GM12878 (cell line): ENCODE results near the gene QRFP. TPM values are rescaled to one million over a fixed set of nuclear protein-coding genes. Genes with fewer than 3 reads are reported as not detected.

ENCODE experiments used
- ATF7 ChIP-seq: fragments of 450-650 bp; IDR thresholded peaks from 2 replicates; pipeline ENCODE4 v1.6.1; 2016; ENCODE audit warnings: low read depth, mild to moderate bottlenecking
- CHD2 ChIP-seq: IDR thresholded peaks from 2 replicates; pipeline ENCODE4 v1.6.1; 2011; ENCODE audit warnings: low read depth, low read length, improper control_type of control experiment, borderline replicate concordance
- CTCF ChIP-seq, 3 experiments: IDR thresholded peaks in 2 of 3; conservative IDR thresholded peaks in 1 of 3; 2 replicates each; pipeline ENCODE4 v1.5.1; 2011; ENCODE audit warnings: low read depth in 3 of 3, low read length in 3 of 3, mild to moderate bottlenecking in 3 of 3, control low read depth in 2 of 3, moderate library complexity in 2 of 3, inconsistent platforms in 1 of 3, mixed read lengths in 1 of 3; ENCODE audit not compliant: control insufficient read depth in 2 of 3, insufficient read depth in 1 of 3; ENCODE audit errors: extremely low read depth in 1 of 3
- HCFC1 ChIP-seq: fragments of 150-350 bp; IDR thresholded peaks from 2 replicates; pipeline ENCODE4 v1.6.1; 2014; ENCODE audit warnings: low read length
- HDAC2 ChIP-seq: fragments of 200-600 bp; sonication (generic); IDR thresholded peaks from 2 replicates; pipeline ENCODE4 v1.6.1; 2017
- KDM1A ChIP-seq: fragments of 200-600 bp; sonication (generic); IDR thresholded peaks from 2 replicates; pipeline ENCODE4 v1.6.1; 2016; ENCODE audit warnings: borderline replicate concordance
- NBN ChIP-seq: fragments of 450-650 bp; IDR thresholded peaks from 2 replicates; pipeline ENCODE4 v1.6.1; 2016
- NKRF ChIP-seq: fragments of 450-650 bp; conservative IDR thresholded peaks from 2 replicates; pipeline ENCODE4 v1.6.1; 2017; ENCODE audit warnings: mild to moderate bottlenecking, moderate library complexity
- RB1 ChIP-seq: fragments of 450-650 bp; formaldehyde crosslinking; IDR thresholded peaks from 2 replicates; pipeline ENCODE4 v1.6.1; 2017; ENCODE audit warnings: mild to moderate bottlenecking, borderline replicate concordance
- ZNF687 ChIP-seq: fragments of 450-650 bp; IDR thresholded peaks from 2 replicates; pipeline ENCODE4 v1.6.1; 2017; ENCODE audit warnings: mild to moderate bottlenecking, moderate library complexity
- polyA plus RNA-seq, 11 experiments: library from polyadenylated mRNA; depleted of rRNA in 4 of 11; unstranded in 6 of 11; stranded (reverse) in 5 of 11; fragments of >200 nt; fragmentation: Nextera tagmentation in 4 of 11; fragmentation: Illumina TruSeq in 1 of 11; extraction: Ambion mirVana in 4 of 11; extraction: Trizol in 1 of 11; gene quantifications; 1 replicate in 1 of 11; 2 replicates in 10 of 11; pipeline versions ENCODE4 v1.2.1 to v1.2.3, GENCODE V29; 2011 to 2016; ENCODE audit warnings: inconsistent platforms in 2 of 11, missing spikeins in 2 of 11, low read depth in 1 of 11
- total RNA-seq, 4 experiments: library from RNA; depleted of rRNA in 3 of 4; stranded (reverse); fragments of >200 nt in 3 of 4; fragmentation: Illumina TruSeq in 1 of 4; extraction: Trizol in 1 of 4; gene quantifications; 2 replicates each; pipeline versions ENCODE4 v1.2.1 to v1.2.3, GENCODE V29; 2013 to 2021

The QRFP gene
- total and polyA plus RNA-seq, 10 of the 15 experiments (the other 5 are each of a cell fraction or from before 2014, with no cell fraction given) = not detected

GRCh38 chr9:130895481-130896232, 955 bp downstream of the QRFP start (continued):
- TF ChIP-seq ZNF687 = no peak
- no peak for TF ChIP-seq NKRF
- TF ChIP-seq HCFC1 = no peak
- TF ChIP-seq NBN = no peak
- TF ChIP-seq CHD2 = no peak
- no peak for TF ChIP-seq ATF7
- no peak for TF ChIP-seq RB1
- TF ChIP-seq KDM1A = no peak
- no peak for TF ChIP-seq CTCF (IDR thresholded peaks at IDR 0.05 in 2 of 3, conservative IDR thresholded peaks at IDR 0.05 in 1 of 3; ENCODE audit: control insufficient read depth in 2 of 3, extremely low read depth in 1 of 3, insufficient read depth in 1 of 3, low read depth in 3 of 3, low read length in 3 of 3)
- TF ChIP-seq HDAC2 = no peak
